NT2/D1 (cell line): ENCODE data around the gene MNX1.

Experiments used
- SUZ12 ChIP-seq: IDR thresholded peaks from 2 replicates; pipeline ENCODE4 v1.6.1; 2011; ENCODE audit not compliant: insufficient read length, insufficient read depth; ENCODE audit errors: extremely low read depth
- YY1 ChIP-seq: IDR thresholded peaks from 2 replicates; pipeline ENCODE4 v1.6.1; 2011; ENCODE audit not compliant: insufficient read length, insufficient read depth
- ZNF274 ChIP-seq: IDR thresholded peaks from 2 replicates; pipeline ENCODE4 v1.6.1; 2011; ENCODE audit warnings: mild to moderate bottlenecking, low read depth, low read length

GRCh38 chr7:157018997-157019608 lies 8.6 kb upstream of the MNX1 start:
- no peak for TF ChIP-seq ZNF274
- TF ChIP-seq YY1 = no peak
- TF ChIP-seq SUZ12 = peak; percentile 38
